GM12872 (cell line): Measurements from ENCODE around the gene COPRS.

Experiments used
- TF ChIP-seq, protein P1 (sequence below): IDR thresholded peaks from 3 replicates; pipeline ENCODE4 v1.5.1; 2011; ENCODE audit warnings: low read depth, mild to moderate bottlenecking, low read length, moderate library complexity; ENCODE audit not compliant: insufficient read depth

The COPRS gene

GRCh38 chr17:31882571-31882970 is 23.5 kb upstream of the COPRS start:
- TF ChIP-seq, protein P1, sequence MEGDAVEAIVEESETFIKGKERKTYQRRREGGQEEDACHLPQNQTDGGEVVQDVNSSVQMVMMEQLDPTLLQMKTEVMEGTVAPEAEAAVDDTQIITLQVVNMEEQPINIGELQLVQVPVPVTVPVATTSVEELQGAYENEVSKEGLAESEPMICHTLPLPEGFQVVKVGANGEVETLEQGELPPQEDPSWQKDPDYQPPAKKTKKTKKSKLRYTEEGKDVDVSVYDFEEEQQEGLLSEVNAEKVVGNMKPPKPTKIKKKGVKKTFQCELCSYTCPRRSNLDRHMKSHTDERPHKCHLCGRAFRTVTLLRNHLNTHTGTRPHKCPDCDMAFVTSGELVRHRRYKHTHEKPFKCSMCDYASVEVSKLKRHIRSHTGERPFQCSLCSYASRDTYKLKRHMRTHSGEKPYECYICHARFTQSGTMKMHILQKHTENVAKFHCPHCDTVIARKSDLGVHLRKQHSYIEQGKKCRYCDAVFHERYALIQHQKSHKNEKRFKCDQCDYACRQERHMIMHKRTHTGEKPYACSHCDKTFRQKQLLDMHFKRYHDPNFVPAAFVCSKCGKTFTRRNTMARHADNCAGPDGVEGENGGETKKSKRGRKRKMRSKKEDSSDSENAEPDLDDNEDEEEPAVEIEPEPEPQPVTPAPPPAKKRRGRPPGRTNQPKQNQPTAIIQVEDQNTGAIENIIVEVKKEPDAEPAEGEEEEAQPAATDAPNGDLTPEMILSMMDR = no peak

DNA sequence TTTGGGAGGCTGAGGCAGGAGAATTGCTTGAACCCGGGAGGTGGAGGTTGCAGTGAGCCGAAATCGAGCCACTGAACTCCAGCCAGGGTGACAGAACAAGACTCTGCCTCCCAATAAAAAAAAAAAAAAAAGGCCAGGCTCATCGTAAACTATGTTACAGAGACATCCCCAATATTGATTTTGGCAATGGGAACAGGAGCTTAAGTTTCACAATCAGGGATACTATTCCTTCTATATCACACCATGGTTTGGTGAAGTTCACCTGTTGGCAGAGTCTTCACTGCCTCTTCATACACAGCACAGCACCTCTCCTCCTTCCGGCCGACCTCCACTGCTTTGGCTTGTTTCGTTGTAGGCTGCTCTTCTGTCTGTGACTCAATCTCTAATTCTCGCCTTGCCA is 21.3 kb upstream of the COPRS start:
- TF ChIP-seq, protein P1 = no peak

- TF ChIP-seq, protein P1 = no peak
These were observed 19.6 kb upstream of the COPRS start for GRCh38 chr17:31878703-31879073.

- TF ChIP-seq, protein P1 = no peak
These were observed 19.1 kb upstream of the COPRS start for GRCh38 chr17:31877911-31878702.

- TF ChIP-seq, protein P1 = no peak
These were observed 18.3 kb upstream of the COPRS start for GRCh38 chr17:31877341-31877740.

DNA sequence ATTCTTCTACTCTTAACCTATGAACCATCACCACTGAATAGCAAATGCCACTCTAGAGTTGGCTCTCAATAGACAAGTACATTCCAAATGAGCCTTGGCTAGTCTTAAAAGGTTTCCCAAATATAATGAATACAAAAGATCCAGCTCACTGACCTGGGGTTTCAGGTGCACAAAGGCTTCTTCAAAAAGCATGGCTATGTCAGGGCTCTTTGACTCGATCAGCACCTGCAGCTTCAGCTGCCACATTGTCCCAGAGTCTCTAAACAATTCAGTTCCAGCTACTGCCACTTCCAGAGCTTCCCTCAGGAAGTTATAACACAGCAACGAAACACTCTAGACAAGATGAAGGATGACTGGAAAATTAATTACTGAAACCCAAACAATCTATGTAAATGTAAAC is 16.0 kb upstream of the COPRS start:
- TF ChIP-seq, protein P1 = no peak

DNA sequence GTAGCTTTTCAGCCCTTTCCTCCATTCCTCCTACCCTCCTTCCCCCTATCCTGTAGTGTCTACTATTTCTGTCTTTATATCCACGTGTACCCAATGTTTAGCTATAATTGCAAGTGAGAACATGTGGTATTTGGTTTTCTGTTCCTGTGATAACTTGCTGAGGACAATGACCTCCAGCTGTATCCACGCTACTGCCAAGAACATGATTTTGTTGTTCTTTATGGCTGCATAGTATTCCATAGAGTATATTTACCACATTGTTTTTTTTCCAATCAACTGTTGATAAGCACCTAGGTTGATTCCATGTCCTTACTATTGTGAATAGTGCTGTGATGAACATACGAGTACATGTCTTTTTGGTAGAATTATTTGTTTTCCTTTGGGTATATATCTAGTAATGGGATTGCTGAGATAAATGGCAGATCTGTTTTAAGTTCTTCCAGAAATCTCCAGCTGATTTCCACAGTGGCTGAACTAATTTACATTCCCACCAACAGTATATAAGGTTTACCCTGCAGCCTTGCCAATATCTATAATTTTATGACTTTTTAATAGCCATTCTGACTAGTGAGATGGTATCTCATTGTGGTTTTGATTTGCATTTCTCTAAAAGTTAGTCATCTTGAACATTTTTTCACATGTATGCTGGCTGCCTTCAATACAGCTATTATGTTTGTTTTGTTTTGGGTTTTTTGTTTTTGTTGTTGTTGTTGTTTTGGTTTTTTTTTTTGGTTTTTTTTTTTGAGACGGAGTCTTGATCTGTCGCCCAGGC is 10.9 kb upstream of the COPRS start:
- TF ChIP-seq, protein P1 = no peak
